ENCODE data around the gene ARID3B. TPM values are rescaled to one million over a fixed set of nuclear protein-coding genes. Genes with fewer than 3 reads are reported as not detected.
A peak's percentile ranks its signal among the peaks of the same experiment; 100 is the strongest.
"Not testable (repeated sequence)": the region's sequence is repeated elsewhere in the genome, so short reads cannot be mapped to it uniquely, and the experiment has no call there.

ARID3B gene
- total RNA-seq, 1 experiment from 2014 or later: 1.2 TPM

DNA sequence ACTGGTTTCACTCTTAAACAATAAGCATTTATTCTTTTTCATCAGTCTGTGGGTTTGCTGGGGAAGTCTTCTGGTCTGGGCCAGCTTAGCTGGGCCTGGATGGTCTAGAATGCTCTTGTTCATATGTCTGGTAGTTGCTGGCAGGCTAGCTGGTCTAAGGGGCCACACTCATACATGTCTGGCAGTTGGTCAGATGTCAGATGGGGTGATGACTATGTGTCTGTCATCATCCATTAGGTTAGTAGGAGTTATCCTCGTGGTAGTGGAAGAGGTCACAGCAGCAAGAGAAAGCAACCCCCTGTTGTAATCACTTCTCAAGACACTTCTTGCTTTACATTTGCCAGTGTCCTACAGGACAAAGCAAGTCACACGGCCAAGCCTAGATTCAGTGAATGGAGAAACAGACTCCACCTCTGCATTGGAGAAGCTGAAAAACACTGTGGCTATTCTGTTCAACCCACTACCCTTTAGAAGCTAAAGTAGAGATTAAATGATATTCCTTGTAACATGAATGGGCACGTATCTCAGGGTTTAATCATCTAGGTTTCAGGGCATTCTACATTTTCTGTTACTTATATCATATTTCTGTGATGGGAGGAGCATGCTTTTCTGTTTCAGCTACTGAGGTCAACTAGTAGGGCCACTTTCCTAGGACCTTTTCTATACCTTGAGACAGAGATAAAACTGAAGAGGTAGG is 5.5 kb upstream of the ARID3B start:
- peak; percentile 14 for DNase-seq (ENCODE audit: low read depth)

- DNase-seq (ENCODE audit: low read depth): no peak
Measured at GRCh38 chr15:74537736-74538135, 3.3 kb upstream of the ARID3B start.

DNA sequence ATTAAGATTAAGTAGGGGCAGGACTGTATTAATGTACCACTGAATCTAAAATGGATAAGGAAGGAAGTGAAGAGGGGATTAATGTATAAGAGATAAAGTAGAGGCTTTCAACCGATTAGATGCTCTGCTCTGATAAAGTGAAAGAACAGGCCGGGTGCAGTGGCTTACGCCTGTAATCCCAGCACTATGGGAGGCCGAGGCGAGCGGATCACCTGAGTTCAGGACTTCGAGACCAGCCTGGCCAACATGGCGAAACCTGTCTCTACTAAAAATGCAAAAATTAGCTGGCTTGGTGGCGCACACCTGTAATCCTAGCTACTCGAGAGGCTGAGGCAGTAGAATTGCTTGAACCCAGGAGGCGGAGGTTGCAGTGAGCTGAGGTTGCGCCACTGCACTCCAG is 1.5 kb upstream of the ARID3B start:
- not testable (repeated sequence) for DNase-seq (ENCODE audit: low read depth)

- peak; percentile 27 for DNase-seq (ENCODE audit: low read depth)
Measured at GRCh38 chr15:74540161-74540760, 759 bp upstream of the ARID3B start.

DNA sequence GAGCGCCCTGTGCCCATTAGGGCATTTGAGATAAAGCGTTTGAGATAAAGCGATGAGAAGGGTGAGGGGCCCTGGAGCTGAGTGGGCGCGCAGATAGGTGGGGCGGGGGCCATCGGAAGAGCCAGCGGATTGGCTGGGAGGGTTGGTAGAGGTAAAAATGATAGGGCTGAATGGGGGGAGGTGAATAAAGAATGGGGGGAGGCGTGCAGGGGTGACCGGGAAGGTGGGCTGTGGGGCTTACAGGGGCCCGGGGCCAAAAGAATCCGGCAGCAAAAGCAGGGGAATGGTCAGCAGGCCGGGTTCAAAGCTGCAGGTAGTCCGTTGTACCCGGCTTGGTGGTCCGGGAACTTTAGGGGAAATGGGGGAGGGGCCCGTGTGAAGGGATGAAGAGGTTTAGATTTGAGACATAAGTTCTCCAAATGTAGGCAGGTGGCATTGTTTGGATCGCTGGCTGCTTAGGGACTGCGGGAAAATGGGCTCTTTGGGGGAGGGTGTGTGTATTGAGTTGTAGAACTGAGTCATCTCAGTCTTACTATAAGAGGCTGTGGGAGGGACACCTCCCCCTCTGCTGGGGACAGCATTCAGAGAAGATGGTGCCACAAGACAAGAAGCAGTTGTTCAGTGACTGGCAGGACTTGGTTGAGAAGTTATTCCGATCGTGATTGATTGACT is 610 bp downstream of the ARID3B start:
- peak; percentile 32 for DNase-seq (ENCODE audit: low read depth)

DNA sequence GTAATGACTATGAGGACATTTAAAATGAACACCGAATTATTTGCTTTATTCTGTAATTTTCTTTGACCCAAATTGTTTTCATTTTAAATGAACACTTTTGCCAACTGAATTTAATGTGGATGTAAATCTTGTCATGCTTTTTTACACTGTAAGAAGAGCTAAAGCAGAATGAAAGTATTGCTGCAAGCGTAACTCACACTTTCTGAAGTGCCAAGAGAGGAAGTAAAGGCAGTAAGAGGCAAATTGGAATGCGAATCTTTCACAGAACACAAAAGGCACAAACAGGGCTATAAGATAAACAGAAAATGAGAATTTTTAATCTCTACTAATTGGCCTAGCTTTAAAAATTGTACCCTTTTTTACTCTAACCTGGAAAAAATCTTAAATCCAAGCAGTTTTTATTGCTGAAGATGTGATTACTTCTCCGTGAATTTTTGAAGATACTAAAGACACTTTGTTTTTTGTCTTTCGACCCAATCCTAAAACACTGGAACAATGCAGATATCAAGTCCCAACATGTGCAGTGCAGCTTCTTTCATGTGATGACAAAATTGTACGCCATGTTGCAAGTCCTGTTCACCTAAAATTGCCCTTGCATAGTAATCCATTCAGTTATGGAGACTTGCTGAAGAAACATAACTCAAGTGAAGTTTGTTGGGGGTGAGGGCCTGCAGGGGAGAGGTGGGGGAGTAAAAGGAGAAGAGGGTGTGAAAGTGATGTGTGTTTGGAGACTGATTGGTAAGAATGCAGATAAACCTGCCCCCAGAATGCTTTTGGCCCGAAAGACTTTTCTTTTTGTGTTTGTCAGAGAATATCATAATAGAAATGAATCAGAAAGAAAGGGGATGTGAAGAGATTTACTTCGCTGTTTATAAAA is 1.4 kb downstream of the ARID3B start:
- DNase-seq (ENCODE audit: low read depth): no peak

DNA sequence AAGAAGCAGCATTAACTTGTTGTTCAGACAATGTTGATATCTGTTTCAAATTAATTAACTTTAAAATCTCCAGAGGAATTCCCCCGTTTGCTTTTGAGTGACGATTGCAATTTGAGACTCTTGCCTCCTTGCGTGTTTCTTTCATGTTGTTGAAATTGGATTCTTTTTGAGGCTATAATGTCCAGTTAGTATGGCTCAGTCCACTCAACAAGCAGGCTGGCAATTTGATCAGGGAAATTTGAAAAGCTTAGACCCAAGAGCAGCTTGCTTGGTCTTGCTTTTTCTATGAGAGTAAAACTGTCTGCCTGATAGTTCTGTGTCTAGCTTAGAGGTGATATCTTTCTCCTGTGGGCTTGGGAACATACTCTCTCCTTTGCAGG is 2.0 kb downstream of the ARID3B start:
- DNase-seq (ENCODE audit: low read depth): no peak

- DNase-seq (ENCODE audit: low read depth): no peak
Measured at GRCh38 chr15:74543583-74543982, 2.6 kb downstream of the ARID3B start.

- DNase-seq (ENCODE audit: low read depth): no peak
Measured at GRCh38 chr15:74545086-74545485, 4.1 kb downstream of the ARID3B start.

GRCh38 chr15:74545776-74546656 is 5.0 kb downstream of the ARID3B start:
- DNase-seq (ENCODE audit: low read depth): peak; percentile 99

GRCh38 chr15:74547616-74548015 is 6.6 kb downstream of the ARID3B start:
- no peak for DNase-seq (ENCODE audit: low read depth)

DNA sequence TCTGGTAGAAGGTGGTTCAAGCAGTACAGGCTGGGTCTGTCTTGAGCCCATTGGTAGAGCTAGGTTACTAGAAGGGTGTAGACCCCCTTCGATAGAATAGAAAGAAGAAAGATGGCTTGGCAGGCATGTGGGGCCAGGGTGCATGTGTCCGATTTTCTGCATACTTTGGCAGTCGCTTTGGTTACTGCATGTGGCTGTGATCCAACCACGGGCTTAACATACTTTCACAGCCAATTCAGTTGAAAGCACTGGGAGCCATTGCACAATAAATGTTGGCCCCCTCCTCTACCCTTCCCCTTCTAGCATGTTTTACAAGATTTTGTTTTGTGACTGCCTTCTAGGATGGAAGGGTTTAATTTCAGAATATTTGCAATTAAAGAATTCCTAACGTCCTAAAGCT is 7.2 kb downstream of the ARID3B start:
- DNase-seq (ENCODE audit: low read depth): no peak

- DNase-seq (ENCODE audit: low read depth): no peak
Measured at GRCh38 chr15:74549816-74550215, 8.8 kb downstream of the ARID3B start.

DNA sequence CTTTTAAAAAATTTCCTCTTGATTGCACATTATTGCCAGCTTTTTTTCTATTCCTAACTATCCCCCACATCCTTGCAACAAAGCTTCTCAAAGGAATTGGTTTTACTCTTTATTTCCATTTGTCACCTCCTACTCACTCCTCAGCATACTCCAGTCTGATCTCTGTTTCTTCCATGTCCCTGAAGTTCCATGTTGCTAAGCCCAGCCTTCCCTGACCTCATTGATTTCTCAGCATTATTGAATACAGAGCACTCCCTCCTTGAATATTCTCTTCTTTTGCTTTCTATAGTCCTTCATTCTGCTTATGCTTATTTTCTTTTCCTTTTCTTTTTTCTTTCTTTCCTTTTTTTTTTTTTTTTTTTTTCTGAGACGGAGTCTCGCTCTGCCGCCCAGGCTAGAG is 10.7 kb downstream of the ARID3B start:
- DNase-seq (ENCODE audit: low read depth): no peak

GRCh38 chr15:74552773-74553441 is 11.9 kb downstream of the ARID3B start:
- no peak for DNase-seq (ENCODE audit: low read depth)

GRCh38 chr15:74555192-74555591 is 14.2 kb downstream of the ARID3B start:
- DNase-seq (ENCODE audit: low read depth): no peak

DNA sequence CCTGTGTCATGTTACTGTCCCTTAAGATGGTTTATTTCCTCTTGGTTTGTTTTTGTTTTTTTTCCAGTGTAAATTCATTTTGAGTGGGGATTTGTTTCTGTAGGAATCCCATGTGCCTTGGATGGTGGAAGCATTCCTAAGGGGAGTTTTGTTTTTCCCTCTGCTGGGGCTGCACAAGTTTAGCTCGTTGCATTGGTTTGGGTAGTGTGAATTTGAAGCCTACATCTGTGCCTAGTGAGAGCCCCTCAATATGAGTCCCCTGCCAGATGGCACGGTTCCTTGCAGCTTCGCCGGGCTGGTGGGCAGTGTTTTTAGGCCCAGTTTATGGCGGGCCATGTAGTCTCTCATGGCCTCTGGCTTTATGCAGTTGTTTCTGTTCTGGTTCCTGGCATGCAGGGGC is 17.7 kb downstream of the ARID3B start:
- DNase-seq (ENCODE audit: low read depth): no peak

DNA sequence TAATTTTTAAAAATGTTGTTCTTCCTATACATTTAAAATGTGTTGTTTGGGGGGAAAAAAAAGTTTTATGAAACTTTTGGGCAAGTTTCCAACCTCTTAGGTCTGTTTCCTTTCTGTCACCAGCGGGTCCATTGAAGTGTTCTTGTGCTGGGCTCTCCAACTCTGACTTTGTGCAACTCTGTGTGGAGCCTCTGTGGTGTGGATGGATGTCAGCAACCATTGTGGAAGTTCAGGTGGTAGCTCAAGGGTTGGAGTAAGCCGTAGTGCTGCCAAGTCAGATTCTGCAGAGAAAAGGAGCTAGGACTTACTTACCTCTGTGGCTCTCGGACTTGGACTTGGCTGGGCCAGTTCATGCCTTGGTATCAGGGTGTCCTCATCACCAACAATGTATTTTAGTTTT is 22.4 kb downstream of the ARID3B start:
- DNase-seq (ENCODE audit: low read depth): no peak

GRCh38 chr15:74564182-74564581 is 23.2 kb downstream of the ARID3B start:
- DNase-seq (ENCODE audit: low read depth): no peak

DNA sequence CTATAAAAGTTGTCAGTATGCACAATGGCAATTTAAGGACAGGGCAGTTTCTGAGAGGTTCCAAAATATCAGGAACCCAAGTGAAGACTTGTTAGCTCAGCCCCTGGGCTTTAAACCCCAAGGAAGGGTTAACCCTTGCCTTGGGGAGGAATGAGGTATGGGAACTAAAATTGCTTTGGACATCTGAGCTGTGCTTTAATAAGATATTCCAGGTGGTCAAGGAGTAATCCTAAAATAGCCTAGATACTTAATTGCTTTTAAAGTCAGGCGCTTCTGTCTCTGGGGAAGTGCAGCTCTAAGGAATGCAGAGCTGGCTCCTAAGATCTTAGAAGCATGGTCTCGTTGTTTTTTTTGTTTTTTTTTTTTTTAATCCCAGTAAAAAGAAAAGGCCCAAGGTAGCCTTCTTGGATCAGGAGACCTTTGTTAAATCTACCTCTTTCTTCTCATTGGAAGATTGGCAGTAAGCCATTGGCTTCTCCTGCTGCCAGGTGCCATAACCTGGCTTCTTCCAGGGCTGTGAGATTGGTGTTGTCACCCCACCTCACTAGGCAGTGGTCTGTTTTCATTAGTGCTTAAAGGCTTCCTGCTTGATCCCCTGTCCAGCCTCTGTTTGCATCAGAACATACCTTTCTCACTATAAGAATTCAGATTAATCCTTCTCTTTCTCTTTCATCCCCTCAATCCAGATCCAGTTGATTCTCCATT is 24.5 kb downstream of the ARID3B start:
- no peak for DNase-seq (ENCODE audit: low read depth)

All from LHCN-M2 (cell line).